K562 (cell line): ENCODE measurements around the gene CRACR2B. TPM values are rescaled to one million over a fixed set of nuclear protein-coding genes. Genes with fewer than 3 reads are reported as not detected.

Experiments
- ATF4 ChIP-seq: fragments of 450-650 bp; formaldehyde crosslinking; IDR thresholded peaks from 2 replicates; pipeline ENCODE4 v1.4.0; 2022; ENCODE audit warnings: mild to moderate bottlenecking, moderate library complexity
- BHLHE40 ChIP-seq: IDR thresholded peaks from 2 replicates; pipeline ENCODE4 v1.6.1; 2011; ENCODE audit warnings: low read length, improper control_type of control experiment
- CREB1 ChIP-seq, 2 experiments: sonication (generic) in 1 of 2; formaldehyde crosslinking in 1 of 2; IDR thresholded peaks; 2 replicates each; pipeline versions ENCODE4 v1.6.1 to v1.8.0; 2012 to 2022; ENCODE audit warnings: inconsistent platforms in 1 of 2, mild to moderate bottlenecking in 1 of 2, missing genetic modification reagents in 1 of 2, moderate library complexity in 1 of 2
- HDAC2 ChIP-seq: fragments of 450-650 bp; IDR thresholded peaks from 2 replicates; pipeline ENCODE4 v1.6.1; 2016; ENCODE audit warnings: mild to moderate bottlenecking
- HDAC8 ChIP-seq: fragments of 450-650 bp; IDR thresholded peaks from 2 replicates; pipeline ENCODE4 v1.6.1; 2016; ENCODE audit warnings: mild to moderate bottlenecking, missing genetic modification characterization, moderate library complexity, missing compliant biosample characterization
- HNRNPUL1 ChIP-seq: fragments of 200-400 bp; formaldehyde crosslinking; IDR thresholded peaks from 2 replicates; pipeline ENCODE4 v1.6.1; 2017; ENCODE audit warnings: low read length
- KHSRP ChIP-seq: fragments of 450-650 bp; IDR thresholded peaks from 2 replicates; pipeline ENCODE4 v1.6.1; 2017
- KLF16 ChIP-seq: IDR thresholded peaks from 2 replicates; pipeline ENCODE4 v1.6.1; 2016; ENCODE audit warnings: antibody characterized with exemption
- MBD1 ChIP-seq: fragments of 250-450 bp; sonication (Bioruptor Pico); IDR thresholded peaks from 2 replicates; pipeline ENCODE4 v1.8.0; 2022; ENCODE audit warnings: inconsistent platforms
- MTA3 ChIP-seq: fragments of 450-650 bp; formaldehyde crosslinking; IDR thresholded peaks from 2 replicates; pipeline ENCODE4 v1.6.1; 2017; ENCODE audit warnings: mild to moderate bottlenecking, borderline replicate concordance
- NFE2L1 ChIP-seq: fragments of 450-650 bp; IDR thresholded peaks from 2 replicates; pipeline ENCODE4 v1.6.1; 2016; ENCODE audit warnings: missing genetic modification characterization, low read depth, mild to moderate bottlenecking, missing compliant biosample characterization, moderate library complexity, borderline replicate concordance
- NONO ChIP-seq, 2 experiments: fragments of 200-400 bp in 1 of 2; fragments of 450-650 bp in 1 of 2; formaldehyde crosslinking in 1 of 2; IDR thresholded peaks; 2 replicates each; pipeline ENCODE4 v1.6.1; 2017; ENCODE audit warnings: low read depth in 2 of 2, mild to moderate bottlenecking in 2 of 2, moderate library complexity in 2 of 2, low read length in 1 of 2
- PML ChIP-seq: IDR thresholded peaks from 2 replicates; pipeline ENCODE4 v1.6.1; 2012; ENCODE audit warnings: low read length, inconsistent platforms
- RAD21 ChIP-seq, 2 experiments: fragments of 250-450 bp in 1 of 2; fragments of 450-650 bp in 1 of 2; sonication (Bioruptor Pico) in 1 of 2; formaldehyde crosslinking in 1 of 2; IDR thresholded peaks in 1 of 2; conservative IDR thresholded peaks in 1 of 2; 2 replicates each; pipeline versions ENCODE4 v1.4.0 to v1.8.0; 2020 to 2022; ENCODE audit warnings: mild to moderate bottlenecking in 2 of 2, moderate library complexity in 1 of 2
- RBM15 ChIP-seq: fragments of 200-400 bp; formaldehyde crosslinking; IDR thresholded peaks from 2 replicates; pipeline ENCODE4 v1.6.1; 2018; ENCODE audit warnings: mild to moderate bottlenecking, low read length, moderate library complexity; ENCODE audit not compliant: insufficient read depth
- SMC3 ChIP-seq: conservative IDR thresholded peaks from 2 replicates; pipeline ENCODE4 v1.6.1; 2011; ENCODE audit warnings: low read depth, low read length, improper control_type of control experiment; ENCODE audit not compliant: insufficient read depth
- SRSF1 ChIP-seq: fragments of 200-400 bp; formaldehyde crosslinking; IDR thresholded peaks from 2 replicates; pipeline ENCODE4 v1.6.1; 2017; ENCODE audit warnings: mild to moderate bottlenecking, low read depth, low read length, moderate library complexity
- TAF15 ChIP-seq: fragments of 200-400 bp; formaldehyde crosslinking; IDR thresholded peaks from 2 replicates; pipeline ENCODE4 v1.6.1; 2017; ENCODE audit warnings: mild to moderate bottlenecking, low read depth, low read length, moderate library complexity
- ZBTB26 ChIP-seq: fragments of 450-650 bp; formaldehyde crosslinking; IDR thresholded peaks from 2 replicates; pipeline ENCODE4 v1.4.0; 2022; ENCODE audit warnings: missing genetic modification characterization
- ZBTB9 ChIP-seq: fragments of 450-650 bp; formaldehyde crosslinking; IDR thresholded peaks from 2 replicates; pipeline ENCODE4 v1.4.0; 2020; ENCODE audit warnings: mild to moderate bottlenecking, moderate library complexity
- ZEB2 ChIP-seq: fragments of 450-650 bp; IDR thresholded peaks from 2 replicates; pipeline ENCODE4 v1.6.1; 2016
- ZNF431 ChIP-seq: sonication (generic); formaldehyde crosslinking; IDR thresholded peaks from 2 replicates; pipeline ENCODE4 v1.8.0; 2022; ENCODE audit warnings: mild to moderate bottlenecking, missing genetic modification reagents
- ZNF436 ChIP-seq: fragments of 250-450, 450-650 bp; sonication (Bioruptor Pico); formaldehyde crosslinking; IDR thresholded peaks from 2 replicates; pipeline ENCODE4 v1.7.0; 2020; ENCODE audit warnings: mild to moderate bottlenecking
- ZNF766 ChIP-seq: fragments of 200-800 bp; sonication (Bioruptor generic); conservative IDR thresholded peaks from 2 replicates; pipeline ENCODE4 v1.6.1; 2016; ENCODE audit warnings: missing genetic modification characterization, missing compliant biosample characterization
- ZNF778 ChIP-seq: fragments of 450-650 bp; formaldehyde crosslinking; IDR thresholded peaks from 2 replicates; pipeline ENCODE4 v1.4.0; 2020; ENCODE audit warnings: mild to moderate bottlenecking, moderate library complexity
- polyA plus RNA-seq, 8 experiments: library from polyadenylated mRNA; depleted of rRNA in 4 of 8; stranded (reverse) in 5 of 8; unstranded in 3 of 8; fragments of >200 nt; fragmentation: Nextera tagmentation in 2 of 8; fragmentation: Illumina TruSeq in 1 of 8; extraction: Ambion mirVana in 2 of 8; extraction: Trizol in 1 of 8; gene quantifications; 2 replicates each; pipeline versions ENCODE4 v1.2.1 to v1.2.3, GENCODE V29; 2011 to 2014; ENCODE audit warnings: inconsistent platforms in 1 of 8, missing spikeins in 1 of 8
- total RNA-seq, 7 experiments: library from RNA; depleted of rRNA in 6 of 7; stranded (reverse); fragments of >200 nt in 6 of 7; fragmentation: Illumina TruSeq in 2 of 7; extraction: Trizol in 2 of 7; gene quantifications; 2 replicates each; pipeline versions ENCODE4 v1.2.1 to v1.2.3, GENCODE V29; 2011 to 2021; ENCODE audit warnings: low replicate concordance in 1 of 7

CRACR2B gene
- total and polyA plus RNA-seq, 9 of the 15 experiments (the other 6 are each of a cell fraction or from before 2014, with no cell fraction given) = 0.10 to 51.0 (median 6.0) TPM

GRCh38 chr11:798093-798713 lies 29.5 kb upstream of the CRACR2B start, which contains the start of gene SLC25A22 (continued):
- no peak for TF ChIP-seq HDAC2
- TF ChIP-seq SRSF1 = no peak
- TF ChIP-seq TAF15 = no peak
- TF ChIP-seq ZEB2 = no peak
- TF ChIP-seq HDAC8 (tag) = no peak
- TF ChIP-seq PML = no peak
- no peak for TF ChIP-seq ZNF778
- peak; percentile 48 to 61 for TF ChIP-seq RAD21 (CRISPR knock-in tag; conservative IDR thresholded peaks at IDR 0.05 in 1 of 2, IDR thresholded peaks at IDR 0.05 in 1 of 2)
- peak in 1 of 2 experiments; percentile 48; a peak in 1 of 4 replicates for TF ChIP-seq NONO (IDR thresholded peaks at IDR 0.05; ENCODE audit: low read depth in 2 of 2, low read length in 1 of 2)
- TF ChIP-seq BHLHE40 = peak; percentile 20; the same call in 1 of the 2 replicates
- no peak for TF ChIP-seq ZNF436 (CRISPR knock-in tag)
- peak; percentile 78 for TF ChIP-seq MTA3
- TF ChIP-seq NFE2L1 (tag) = no peak
- TF ChIP-seq KLF16 = no peak
- no peak for TF ChIP-seq ATF4 (CRISPR knock-in tag)
- TF ChIP-seq ZNF766 (CRISPR knock-in tag) = peak; percentile 80
- peak; percentile 57 for TF ChIP-seq SMC3
- peak; percentile 52; the same call in 1 of the 2 replicates for TF ChIP-seq ZBTB9
- TF ChIP-seq MBD1 = no peak
- no peak for TF ChIP-seq RBM15
- no peak for TF ChIP-seq ZBTB26 (CRISPR knock-in tag)
- TF ChIP-seq HNRNPUL1 = no peak
- TF ChIP-seq ZNF431 = no peak
- TF ChIP-seq CREB1 (IDR thresholded peaks at IDR 0.05) = no peak
- 0 out of 2 replicates have a peak, but pooled peaks have one; percentile 11 for TF ChIP-seq CREB1 (CRISPR knock-in tag; IDR thresholded peaks at IDR 0.05)
- TF ChIP-seq KHSRP = no peak
